GM12891 (cell line): Measurements from ENCODE around the gene GSTM3.

Source experiments
- POLR2A ChIP-seq: IDR thresholded peaks from 2 replicates; pipeline ENCODE4 v1.6.1; 2011; ENCODE audit warnings: low read depth, low read length, control low read depth
- POLR2AphosphoS5 ChIP-seq: IDR thresholded peaks from 2 replicates; pipeline ENCODE4 v1.6.1; 2011; ENCODE audit warnings: low read depth, low read length, control low read depth

DNA sequence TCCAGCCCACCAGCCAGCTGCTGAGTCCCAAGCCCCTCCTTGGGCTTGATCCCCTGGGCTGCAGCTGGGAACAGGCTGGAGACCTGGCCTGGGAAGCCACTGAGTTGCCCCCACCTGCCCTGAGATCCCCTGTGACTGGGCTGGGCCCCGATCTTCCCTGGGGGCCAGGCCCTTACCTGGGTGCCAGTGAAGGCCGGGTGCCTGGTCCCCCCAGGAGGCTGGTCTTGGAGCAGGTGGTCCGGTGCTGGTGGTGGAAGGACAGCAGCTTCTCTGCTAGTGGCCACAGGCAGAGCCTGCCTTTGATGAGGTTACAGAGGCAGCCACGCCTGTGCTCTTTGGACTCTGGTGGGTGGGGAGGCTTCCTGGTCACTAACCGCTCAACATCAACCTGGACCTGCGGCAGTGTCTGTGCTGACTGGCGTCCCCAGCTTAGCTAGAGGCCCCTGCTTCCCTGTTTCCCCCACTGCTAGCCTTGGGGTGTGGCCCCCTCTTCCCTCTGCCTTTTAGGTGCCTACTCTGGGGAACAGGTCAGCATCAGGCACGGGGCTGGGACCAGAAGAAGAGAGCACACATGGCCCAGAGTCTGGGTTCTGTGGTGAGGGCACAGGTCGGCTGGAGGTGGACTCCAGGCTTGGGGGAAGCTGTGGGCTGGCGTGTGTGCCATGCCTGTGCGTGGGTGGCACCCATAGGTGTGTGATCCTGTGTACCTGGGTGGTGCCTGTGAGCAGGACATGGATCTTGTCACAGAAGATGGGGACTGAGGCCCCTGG lies 23.0 kb upstream of the GSTM3 start, which contains the start of gene EPS8L3:
- TF ChIP-seq POLR2A (no peak), POLR2AphosphoS5 (no peak)
